WTC11 (cell line): Measurements from ENCODE around the gene PRELID3B.

Experiments
- ELF4 ChIP-seq: sonication (generic); formaldehyde crosslinking; IDR thresholded peaks from 2 replicates; pipeline ENCODE4 v1.8.1; 2022; ENCODE audit warnings: low read depth, mild to moderate bottlenecking, moderate library complexity, missing genetic modification reagents
- FOXJ3 ChIP-seq: sonication (generic); formaldehyde crosslinking; IDR thresholded peaks from 2 replicates; pipeline ENCODE4 v1.9.0; 2021; ENCODE audit warnings: missing genetic modification reagents, mild to moderate bottlenecking, borderline replicate concordance
- JUN ChIP-seq: sonication (generic); formaldehyde crosslinking; IDR thresholded peaks from 2 replicates; pipeline ENCODE4 v1.8.0; 2023; ENCODE audit warnings: mild to moderate bottlenecking, missing genetic modification reagents
- NR3C1 ChIP-seq: sonication (generic); formaldehyde crosslinking; conservative IDR thresholded peaks from 2 replicates; pipeline ENCODE4 v1.8.1; 2023; ENCODE audit warnings: low read depth, mild to moderate bottlenecking, missing genetic modification reagents
- TP53 ChIP-seq: sonication (generic); formaldehyde crosslinking; IDR thresholded peaks from 2 replicates; pipeline ENCODE4 v1.8.1; 2023; ENCODE audit warnings: mild to moderate bottlenecking, missing genetic modification reagents
- ZNF121 ChIP-seq: sonication (generic); formaldehyde crosslinking; IDR thresholded peaks from 2 replicates; pipeline ENCODE4 v1.8.0; 2023; ENCODE audit warnings: missing genetic modification reagents
- TF ChIP-seq, protein P1 (sequence below): sonication (generic); formaldehyde crosslinking; IDR thresholded peaks from 2 replicates; pipeline ENCODE4 v1.8.0; 2023; ENCODE audit warnings: missing genetic modification reagents
- TF ChIP-seq, protein P2 (sequence below): sonication (generic); formaldehyde crosslinking; IDR thresholded peaks from 2 replicates; pipeline ENCODE4 v1.8.0; 2022; ENCODE audit warnings: mild to moderate bottlenecking, missing genetic modification reagents
- TF ChIP-seq, protein P3 (sequence below): fragments of 200-600 bp; IDR thresholded peaks from 2 replicates; pipeline ENCODE4 v1.8.0; 2022; ENCODE audit warnings: antibody characterized with exemption
- TF ChIP-seq, protein P4 (sequence below): sonication (generic); formaldehyde crosslinking; IDR thresholded peaks from 2 replicates; pipeline ENCODE4 v1.8.0; 2022; ENCODE audit warnings: missing genetic modification reagents
- TF ChIP-seq, protein P5 (sequence below): sonication (generic); formaldehyde crosslinking; IDR thresholded peaks from 2 replicates; pipeline ENCODE4 v1.8.0; 2022; ENCODE audit warnings: mild to moderate bottlenecking, missing genetic modification reagents
- TF ChIP-seq, protein P6 (sequence below): fragments of 250-450 bp; sonication (Bioruptor Pico); IDR thresholded peaks from 2 replicates; pipeline ENCODE4 v1.8.0; 2021; ENCODE audit warnings: mild to moderate bottlenecking

DNA sequence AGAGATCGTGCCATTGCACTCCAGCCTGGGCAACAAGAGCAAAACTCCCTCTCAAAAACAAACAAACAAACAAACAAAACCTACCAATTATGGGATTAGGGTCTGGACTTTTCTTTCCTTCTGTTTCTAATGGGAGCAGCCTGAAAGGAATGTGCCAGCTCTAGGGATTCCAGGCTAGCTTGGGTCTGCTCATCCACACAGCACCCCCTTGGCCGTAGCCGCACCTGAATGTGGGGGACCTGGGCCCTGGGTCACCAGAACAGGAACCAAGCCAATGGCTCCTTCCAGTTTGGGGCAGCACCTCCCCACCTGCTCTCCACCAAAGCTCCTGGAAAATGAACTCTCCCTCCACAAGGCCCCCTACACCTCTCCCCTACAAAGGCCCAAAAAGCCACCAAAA lies 42.3 kb downstream of the PRELID3B start:
- TF ChIP-seq, protein P1, sequence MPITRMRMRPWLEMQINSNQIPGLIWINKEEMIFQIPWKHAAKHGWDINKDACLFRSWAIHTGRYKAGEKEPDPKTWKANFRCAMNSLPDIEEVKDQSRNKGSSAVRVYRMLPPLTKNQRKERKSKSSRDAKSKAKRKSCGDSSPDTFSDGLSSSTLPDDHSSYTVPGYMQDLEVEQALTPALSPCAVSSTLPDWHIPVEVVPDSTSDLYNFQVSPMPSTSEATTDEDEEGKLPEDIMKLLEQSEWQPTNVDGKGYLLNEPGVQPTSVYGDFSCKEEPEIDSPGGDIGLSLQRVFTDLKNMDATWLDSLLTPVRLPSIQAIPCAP (CRISPR knock-in tag): no peak
- no peak for TF ChIP-seq ELF4 (CRISPR knock-in tag)
- TF ChIP-seq TP53 (CRISPR knock-in tag): no peak
- TF ChIP-seq, protein P2, sequence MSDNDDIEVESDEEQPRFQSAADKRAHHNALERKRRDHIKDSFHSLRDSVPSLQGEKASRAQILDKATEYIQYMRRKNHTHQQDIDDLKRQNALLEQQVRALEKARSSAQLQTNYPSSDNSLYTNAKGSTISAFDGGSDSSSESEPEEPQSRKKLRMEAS: no peak
- TF ChIP-seq JUN (CRISPR knock-in tag): no peak
- no peak for TF ChIP-seq NR3C1
- TF ChIP-seq, protein P3, sequence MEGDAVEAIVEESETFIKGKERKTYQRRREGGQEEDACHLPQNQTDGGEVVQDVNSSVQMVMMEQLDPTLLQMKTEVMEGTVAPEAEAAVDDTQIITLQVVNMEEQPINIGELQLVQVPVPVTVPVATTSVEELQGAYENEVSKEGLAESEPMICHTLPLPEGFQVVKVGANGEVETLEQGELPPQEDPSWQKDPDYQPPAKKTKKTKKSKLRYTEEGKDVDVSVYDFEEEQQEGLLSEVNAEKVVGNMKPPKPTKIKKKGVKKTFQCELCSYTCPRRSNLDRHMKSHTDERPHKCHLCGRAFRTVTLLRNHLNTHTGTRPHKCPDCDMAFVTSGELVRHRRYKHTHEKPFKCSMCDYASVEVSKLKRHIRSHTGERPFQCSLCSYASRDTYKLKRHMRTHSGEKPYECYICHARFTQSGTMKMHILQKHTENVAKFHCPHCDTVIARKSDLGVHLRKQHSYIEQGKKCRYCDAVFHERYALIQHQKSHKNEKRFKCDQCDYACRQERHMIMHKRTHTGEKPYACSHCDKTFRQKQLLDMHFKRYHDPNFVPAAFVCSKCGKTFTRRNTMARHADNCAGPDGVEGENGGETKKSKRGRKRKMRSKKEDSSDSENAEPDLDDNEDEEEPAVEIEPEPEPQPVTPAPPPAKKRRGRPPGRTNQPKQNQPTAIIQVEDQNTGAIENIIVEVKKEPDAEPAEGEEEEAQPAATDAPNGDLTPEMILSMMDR: no peak
- TF ChIP-seq, protein P4, sequence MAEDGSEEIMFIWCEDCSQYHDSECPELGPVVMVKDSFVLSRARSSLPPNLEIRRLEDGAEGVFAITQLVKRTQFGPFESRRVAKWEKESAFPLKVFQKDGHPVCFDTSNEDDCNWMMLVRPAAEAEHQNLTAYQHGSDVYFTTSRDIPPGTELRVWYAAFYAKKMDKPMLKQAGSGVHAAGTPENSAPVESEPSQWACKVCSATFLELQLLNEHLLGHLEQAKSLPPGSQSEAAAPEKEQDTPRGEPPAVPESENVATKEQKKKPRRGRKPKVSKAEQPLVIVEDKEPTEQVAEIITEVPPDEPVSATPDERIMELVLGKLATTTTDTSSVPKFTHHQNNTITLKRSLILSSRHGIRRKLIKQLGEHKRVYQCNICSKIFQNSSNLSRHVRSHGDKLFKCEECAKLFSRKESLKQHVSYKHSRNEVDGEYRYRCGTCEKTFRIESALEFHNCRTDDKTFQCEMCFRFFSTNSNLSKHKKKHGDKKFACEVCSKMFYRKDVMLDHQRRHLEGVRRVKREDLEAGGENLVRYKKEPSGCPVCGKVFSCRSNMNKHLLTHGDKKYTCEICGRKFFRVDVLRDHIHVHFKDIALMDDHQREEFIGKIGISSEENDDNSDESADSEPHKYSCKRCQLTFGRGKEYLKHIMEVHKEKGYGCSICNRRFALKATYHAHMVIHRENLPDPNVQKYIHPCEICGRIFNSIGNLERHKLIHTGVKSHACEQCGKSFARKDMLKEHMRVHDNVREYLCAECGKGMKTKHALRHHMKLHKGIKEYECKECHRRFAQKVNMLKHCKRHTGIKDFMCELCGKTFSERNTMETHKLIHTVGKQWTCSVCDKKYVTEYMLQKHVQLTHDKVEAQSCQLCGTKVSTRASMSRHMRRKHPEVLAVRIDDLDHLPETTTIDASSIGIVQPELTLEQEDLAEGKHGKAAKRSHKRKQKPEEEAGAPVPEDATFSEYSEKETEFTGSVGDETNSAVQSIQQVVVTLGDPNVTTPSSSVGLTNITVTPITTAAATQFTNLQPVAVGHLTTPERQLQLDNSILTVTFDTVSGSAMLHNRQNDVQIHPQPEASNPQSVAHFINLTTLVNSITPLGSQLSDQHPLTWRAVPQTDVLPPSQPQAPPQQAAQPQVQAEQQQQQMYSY (CRISPR knock-in tag): no peak
- TF ChIP-seq, protein P5, sequence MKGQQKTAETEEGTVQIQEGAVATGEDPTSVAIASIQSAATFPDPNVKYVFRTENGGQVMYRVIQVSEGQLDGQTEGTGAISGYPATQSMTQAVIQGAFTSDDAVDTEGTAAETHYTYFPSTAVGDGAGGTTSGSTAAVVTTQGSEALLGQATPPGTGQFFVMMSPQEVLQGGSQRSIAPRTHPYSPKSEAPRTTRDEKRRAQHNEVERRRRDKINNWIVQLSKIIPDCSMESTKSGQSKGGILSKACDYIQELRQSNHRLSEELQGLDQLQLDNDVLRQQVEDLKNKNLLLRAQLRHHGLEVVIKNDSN (CRISPR knock-in tag): no peak
- TF ChIP-seq, protein P6, sequence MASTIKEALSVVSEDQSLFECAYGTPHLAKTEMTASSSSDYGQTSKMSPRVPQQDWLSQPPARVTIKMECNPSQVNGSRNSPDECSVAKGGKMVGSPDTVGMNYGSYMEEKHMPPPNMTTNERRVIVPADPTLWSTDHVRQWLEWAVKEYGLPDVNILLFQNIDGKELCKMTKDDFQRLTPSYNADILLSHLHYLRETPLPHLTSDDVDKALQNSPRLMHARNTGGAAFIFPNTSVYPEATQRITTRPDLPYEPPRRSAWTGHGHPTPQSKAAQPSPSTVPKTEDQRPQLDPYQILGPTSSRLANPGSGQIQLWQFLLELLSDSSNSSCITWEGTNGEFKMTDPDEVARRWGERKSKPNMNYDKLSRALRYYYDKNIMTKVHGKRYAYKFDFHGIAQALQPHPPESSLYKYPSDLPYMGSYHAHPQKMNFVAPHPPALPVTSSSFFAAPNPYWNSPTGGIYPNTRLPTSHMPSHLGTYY: no peak
- no peak for TF ChIP-seq ZNF121 (CRISPR knock-in tag)
- TF ChIP-seq FOXJ3: no peak
